GM21737 (cell line): Measurements from ENCODE around the gene CHRNB1.
A peak's percentile ranks its signal among the peaks of the same experiment; 100 is the strongest.
"Not testable (repeated sequence)": the region's sequence is repeated elsewhere in the genome, so short reads cannot be mapped to it uniquely, and the experiment has no call there.

ENCODE experiments used
- ATAC-seq: cut with Tn5 transposase; IDR thresholded peaks from one replicate; pipeline ENCODE4 v1.9.1; 2021; ENCODE audit warnings: mild to moderate bottlenecking, moderate library complexity; ENCODE audit not compliant: unreplicated experiment

CHRNB1 gene

DNA sequence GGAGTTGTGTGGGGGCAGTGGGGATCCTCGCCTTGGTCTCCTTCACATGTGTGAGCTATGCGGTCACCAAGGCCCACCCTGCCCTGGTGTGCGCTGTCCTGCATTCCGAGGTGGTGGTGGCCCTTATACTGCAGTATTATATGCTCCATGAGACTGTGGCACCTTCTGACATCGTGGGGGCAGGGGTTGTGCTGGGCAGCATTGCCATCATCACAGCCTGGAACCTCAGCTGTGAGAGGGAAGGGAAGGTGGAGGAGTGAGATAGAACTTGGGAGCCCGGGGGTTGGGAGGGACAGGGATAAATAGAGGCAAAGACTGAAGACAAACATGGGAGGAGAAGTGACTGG is 37.9 kb downstream of the CHRNB1 start:
- ATAC-seq, result not testable (repeated sequence)

DNA sequence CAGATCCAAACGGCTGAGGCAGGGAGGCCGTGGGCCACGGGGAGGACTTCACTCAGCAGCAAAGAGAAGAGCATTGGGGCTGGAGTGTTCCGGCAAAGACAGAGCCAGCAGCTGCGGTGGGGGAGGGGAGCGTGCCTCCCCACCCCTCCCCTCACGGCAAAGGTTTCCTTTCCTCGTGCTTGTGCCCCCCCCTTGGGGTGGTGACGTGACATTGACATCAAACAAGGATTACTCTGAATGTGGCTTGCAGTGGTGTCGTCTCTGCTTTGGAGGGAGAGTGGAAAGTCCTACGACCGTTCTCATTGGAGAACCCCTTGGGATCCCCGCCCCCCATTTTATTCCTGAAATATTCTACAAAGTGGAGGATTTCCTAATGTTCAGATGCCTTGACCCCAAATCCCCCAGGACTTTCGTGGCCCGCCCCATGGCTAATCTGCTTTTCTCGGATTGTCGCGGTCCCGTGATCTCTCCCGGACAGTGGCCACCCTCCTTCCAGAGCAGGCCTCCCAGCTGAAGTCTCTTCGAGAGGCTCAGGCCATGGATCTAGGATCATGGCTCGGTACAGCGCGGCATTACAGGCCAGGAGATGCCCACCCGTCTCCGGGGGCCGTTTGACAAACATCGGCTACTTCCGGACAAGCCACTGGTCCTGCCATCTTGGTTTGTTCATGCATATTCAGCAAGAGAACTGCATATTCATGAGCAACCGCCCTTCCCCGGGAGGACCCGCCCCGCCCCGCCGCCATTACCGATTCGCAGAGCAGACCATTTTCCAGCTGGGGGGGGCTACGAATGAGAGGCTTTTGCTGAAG is 38.6 kb downstream of the CHRNB1 start:
- peak; percentile 40 for ATAC-seq

DNA sequence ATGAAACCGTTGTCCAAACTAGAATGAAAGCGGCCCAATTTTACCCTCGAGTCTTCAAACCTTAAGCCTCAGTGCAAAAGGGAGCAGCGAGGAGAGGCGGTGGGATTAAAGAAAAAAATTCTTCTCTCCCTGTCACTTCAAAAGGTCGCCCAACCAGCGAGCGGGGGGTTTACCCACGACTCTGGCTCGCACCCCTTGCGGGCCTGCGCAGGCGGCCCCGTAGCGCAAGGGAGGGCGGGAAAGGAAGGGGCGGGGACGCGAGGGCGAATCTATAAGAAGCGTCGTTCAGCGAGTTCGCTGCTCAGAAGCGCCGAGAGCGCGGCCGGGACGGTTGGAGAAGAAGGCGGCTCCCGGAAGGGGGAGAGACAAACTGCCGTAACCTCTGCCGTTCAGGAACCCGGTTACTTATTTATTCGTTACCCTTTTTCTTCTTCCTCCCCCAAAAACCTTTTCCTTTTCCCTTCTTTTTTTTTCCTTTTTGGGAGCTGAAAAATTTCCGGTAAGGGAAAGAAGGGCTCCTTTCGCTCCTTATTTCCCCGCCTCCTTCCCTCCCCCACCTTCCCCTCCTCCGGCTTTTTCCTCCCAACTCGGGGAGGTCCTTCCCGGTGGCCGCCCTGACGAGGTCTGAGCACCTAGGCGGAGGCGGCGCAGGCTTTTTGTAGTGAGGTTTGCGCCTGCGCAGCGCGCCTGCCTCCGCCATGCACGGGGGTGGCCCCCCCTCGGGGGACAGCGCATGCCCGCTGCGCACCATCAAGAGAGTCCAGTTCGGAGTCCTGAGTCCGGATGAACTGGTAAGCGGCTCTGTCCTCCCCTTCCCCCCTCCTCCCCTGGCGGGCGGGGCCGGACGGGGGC is 39.4 kb downstream of the CHRNB1 start, which contains the start of gene POLR2A:
Gene POLR2A, plus strand, starts transcription at position 300 of the 852 bp plus-strand sequence.
- peak; percentile 56 for ATAC-seq

DNA sequence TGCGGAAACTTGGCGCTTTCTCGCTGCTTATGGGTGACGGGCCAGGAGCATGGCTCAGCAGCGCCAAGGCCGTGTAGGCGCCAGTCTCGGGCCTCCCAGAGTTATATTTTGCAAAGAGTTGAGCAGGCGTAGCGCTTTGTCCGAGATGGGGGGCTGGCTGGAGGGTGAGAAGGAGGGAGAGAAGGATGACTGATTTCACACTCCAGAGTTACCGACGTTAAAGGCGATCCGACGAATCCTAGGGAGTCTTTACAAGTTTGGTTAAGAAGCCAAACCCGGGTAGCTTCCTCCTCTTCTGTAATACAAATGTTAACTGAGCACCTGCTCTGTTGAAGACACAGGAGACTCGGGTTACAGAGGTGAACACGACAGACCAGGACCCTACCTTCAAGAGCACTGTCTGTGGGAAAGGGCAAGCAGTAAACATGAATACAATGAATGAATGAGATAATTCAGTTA is 40.1 kb downstream of the CHRNB1 start:
- ATAC-seq, result no peak

DNA sequence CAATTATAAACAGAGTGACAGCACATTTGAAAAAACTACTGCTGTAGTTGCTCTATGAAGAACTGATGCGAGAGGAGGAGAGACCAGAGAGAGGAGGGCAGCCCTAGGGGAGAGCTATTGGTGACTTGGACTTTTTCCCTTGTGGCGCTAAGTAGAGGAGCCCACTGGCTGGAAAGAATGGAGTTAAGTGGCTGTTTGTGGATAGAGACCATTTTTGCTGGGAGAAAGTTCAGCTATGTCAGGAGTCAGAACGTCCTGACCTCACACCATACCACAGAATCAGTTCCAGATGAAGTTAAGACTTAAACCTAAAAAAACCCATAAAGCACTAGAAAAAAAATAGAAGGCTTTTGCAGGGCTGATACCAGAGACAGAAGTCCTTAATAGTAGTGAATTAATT is 41.3 kb downstream of the CHRNB1 start:
- no peak for ATAC-seq

DNA sequence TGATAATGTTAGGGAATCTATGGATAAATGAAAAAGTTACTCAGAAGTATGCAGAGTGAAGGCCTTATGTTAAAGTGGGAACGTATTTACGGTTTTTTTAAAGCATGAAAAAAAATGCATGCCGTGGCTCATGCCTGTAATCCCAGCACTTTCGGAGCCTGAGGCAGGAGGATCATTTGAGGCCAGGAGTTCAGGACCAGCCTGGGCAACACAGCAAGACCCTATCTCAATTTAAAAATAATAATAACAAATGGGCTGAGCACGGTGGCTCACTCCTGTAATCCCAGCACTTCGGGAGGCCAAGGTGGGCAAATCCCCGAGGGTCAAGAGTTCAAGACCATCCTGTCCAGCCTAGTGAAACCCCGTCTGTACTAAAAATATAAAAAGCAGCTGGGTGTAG is 45.3 kb downstream of the CHRNB1 start:
- ATAC-seq, result no peak

DNA sequence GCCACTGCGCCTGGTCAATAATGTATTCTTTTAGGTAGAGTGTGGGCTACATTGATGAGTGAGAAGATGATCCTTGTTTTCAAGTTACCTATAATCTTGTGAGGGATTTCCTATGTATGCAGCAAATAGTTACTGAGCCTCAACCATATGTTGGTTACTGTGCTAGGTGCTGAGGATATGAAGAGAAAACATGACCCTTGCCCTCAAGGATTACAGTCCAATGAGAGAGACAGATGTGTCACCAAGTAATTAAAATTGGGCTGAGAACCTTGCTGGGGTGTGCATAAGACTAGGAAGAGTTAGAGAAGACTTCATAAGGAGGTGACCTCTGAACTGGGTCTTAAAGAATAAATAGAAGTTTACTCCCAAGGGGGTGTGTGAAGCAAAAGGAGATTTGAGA is 46.7 kb downstream of the CHRNB1 start:
- ATAC-seq, result no peak

DNA sequence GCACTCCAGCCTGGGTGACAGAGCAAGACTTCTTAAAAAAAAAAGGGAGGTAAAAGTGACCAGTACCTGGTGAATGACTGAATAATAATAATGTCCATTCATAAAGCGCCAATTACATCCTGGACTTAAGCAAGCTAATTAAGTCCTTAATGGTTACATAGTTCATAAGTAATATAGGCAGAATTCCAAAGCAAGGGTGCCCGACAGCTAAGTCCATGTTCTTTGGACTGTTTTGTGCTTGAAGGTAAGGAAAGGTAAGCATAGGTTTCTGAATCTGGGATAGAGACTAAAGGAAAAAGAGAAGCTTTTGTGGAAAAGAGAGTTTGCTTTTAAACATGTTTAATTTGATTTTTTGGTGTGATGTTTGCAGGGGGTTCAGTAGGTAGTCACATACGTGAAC is 49.1 kb downstream of the CHRNB1 start:
- no peak for ATAC-seq

DNA sequence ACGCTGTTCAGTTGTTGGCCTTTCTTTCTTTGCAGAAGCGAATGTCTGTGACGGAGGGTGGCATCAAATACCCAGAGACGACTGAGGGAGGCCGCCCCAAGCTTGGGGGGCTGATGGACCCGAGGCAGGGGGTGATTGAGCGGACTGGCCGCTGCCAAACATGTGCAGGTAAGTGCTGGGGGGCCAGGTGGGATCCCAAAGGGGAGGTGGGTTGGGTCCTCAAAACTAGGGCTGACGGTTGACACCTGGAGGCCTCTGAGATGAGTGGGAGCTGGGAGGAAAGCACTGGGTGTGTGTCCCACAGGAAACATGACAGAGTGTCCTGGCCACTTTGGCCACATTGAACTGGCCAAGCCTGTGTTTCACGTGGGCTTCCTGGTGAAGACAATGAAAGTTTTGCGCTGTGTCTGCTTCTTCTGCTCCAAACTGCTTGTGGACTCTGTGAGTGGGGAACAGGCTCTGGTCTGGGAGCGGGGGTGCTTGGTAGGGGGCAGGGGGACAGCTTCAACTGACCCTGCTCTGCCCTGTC is 51.1 kb downstream of the CHRNB1 start:
- ATAC-seq, result no peak

DNA sequence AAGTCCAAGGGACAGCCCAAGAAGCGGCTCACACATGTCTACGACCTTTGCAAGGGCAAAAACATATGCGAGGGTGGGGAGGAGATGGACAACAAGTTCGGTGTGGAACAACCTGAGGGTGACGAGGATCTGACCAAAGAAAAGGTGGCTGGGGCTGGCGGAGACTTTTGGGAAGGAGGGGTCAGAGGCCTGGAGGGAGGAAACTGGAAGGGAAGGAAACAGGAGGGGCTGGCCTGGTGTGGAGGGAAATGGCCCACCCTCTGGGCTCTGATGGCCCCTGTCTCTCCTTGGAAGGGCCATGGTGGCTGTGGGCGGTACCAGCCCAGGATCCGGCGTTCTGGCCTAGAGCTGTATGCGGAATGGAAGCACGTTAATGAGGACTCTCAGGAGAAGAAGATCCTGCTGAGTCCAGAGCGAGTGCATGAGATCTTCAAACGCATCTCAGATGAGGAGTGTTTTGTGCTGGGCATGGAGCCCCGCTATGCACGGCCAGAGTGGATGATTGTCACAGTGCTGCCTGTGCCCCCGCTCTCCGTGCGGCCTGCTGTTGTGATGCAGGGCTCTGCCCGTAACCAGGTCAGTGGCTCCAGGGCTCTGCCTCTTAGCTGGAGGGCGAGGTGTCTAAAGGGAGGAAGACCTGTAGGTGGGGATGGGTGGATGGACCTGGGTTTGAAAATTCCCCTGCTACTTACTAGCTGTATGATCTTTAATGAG is 51.8 kb downstream of the CHRNB1 start:
- ATAC-seq, result no peak

DNA sequence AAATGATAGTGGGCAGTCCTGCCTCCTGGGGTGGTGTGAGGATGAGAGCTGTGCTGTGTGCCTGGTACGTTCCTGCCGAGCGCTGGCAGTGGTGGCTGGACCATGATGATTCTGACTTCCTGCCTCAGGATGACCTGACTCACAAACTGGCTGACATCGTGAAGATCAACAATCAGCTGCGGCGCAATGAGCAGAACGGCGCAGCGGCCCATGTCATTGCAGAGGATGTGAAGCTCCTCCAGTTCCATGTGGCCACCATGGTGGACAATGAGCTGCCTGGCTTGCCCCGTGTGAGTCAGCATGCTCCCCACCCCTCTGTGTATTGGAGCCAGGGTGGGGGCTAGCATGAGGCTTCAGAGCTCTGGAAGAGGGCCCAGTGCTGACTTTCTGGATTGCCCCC is 52.4 kb downstream of the CHRNB1 start:
- no peak for ATAC-seq

DNA sequence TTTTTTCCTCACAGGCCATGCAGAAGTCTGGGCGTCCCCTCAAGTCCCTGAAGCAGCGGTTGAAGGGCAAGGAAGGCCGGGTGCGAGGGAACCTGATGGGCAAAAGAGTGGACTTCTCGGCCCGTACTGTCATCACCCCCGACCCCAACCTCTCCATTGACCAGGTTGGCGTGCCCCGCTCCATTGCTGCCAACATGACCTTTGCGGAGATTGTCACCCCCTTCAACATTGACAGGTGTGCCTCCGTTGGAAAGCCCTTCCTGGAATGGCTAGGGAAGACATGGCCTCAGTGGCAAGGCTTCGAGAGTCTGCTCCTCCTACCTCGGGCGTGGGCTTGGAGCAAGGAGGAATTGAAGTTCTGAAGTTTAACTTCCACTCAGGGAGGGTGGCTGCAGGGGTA is 52.8 kb downstream of the CHRNB1 start:
- ATAC-seq, result no peak

DNA sequence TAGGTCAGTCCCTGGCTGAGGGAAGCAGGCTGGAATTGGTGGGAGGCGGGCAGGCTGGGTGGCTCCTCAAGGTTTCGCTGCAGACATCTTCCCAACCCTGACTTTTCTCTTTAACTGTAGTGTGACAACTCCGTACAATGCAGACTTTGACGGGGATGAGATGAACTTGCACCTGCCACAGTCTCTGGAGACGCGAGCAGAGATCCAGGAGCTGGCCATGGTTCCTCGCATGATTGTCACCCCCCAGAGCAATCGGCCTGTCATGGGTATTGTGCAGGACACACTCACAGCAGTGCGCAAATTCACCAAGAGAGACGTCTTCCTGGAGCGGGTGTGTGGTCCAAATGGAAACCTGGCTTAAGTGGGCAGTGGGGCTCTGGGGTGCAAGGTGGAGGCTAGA is 54.3 kb downstream of the CHRNB1 start:
- no peak for ATAC-seq

DNA sequence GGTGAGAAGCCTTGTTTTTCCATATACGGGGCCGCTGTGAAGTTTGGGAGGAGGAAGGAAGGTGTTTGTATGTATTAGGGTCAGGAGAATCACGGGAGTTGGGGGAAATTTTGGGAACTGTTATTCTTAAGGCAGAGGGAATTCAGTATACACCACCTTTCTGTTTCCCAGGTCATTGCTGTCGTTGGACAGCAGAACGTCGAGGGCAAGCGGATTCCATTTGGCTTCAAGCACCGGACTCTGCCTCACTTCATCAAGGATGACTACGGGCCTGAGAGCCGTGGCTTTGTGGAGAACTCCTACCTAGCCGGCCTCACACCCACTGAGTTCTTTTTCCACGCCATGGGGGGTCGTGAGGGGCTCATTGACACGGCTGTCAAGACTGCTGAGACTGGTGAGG is 56.9 kb downstream of the CHRNB1 start:
- ATAC-seq, result no peak

DNA sequence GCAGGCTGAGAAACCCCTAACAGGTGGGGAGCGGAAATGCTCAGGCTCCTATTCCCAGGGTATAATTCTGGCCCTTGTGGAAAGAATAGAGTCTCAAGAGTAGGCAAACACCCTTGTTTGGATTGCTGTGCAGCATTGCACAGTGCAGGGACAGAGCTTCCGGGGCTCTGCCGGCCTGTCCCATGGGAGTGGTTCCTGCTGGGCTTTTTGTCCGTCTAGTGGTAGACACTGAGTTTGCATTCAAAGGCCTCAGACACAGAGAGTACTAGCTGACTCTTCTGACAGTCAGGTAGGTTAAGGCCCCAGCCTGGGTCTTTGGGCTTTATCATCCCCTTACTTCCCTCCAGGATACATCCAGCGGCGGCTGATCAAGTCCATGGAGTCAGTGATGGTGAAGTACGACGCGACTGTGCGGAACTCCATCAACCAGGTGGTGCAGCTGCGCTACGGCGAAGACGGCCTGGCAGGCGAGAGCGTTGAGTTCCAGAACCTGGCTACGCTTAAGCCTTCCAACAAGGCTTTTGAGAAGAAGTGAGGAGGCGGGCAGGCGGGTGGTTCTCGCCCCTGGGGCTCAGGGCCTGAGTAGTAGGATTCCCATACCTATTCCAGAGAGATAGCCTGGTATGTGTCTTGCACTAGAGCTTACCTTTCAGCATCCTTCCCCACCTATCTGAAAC is 57.4 kb downstream of the CHRNB1 start:
- no peak for ATAC-seq

DNA sequence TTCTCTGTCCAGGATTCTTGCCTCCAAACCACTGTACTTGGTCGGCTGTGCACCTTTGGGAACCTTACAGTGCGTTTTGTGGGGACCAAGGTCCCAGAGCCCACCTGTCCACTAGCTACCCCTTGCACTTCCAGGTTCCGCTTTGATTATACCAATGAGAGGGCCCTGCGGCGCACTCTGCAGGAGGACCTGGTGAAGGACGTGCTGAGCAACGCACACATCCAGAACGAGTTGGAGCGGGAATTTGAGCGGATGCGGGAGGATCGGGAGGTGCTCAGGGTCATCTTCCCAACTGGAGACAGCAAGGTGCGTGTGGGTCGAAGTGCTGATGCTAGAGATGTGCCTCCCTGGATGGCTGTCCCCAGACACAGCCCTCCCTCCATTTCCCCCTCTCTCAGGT is 58.1 kb downstream of the CHRNB1 start:
- no peak for ATAC-seq

DNA sequence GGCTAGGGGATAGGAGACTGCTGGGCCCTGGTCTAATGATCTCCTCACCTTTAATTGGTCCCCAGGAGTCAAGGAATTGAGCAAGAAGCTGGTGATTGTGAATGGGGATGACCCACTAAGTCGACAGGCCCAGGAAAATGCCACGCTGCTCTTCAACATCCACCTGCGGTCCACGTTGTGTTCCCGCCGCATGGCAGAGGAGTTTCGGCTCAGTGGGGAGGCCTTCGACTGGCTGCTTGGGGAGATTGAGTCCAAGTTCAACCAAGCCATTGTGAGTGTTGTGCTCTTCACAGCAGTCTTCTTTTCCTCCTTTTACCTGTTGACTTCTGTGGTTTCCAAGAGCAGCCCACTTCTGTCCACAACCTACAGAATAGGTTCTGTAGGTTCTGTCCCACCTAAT is 58.7 kb downstream of the CHRNB1 start:
- ATAC-seq, result no peak
